HepG2 (cell line): ENCODE data around the gene GNG2. TPM values are rescaled to one million over a fixed set of nuclear protein-coding genes. Genes with fewer than 3 reads are reported as not detected.

ENCODE experiments used
- ATAC-seq: fragments of 200-7000 bp; cut with Tn5 transposase; 3 replicates; pipeline ENCODE4 v1.9.1; 2020; ENCODE audit warnings: mild to moderate bottlenecking, moderate library complexity
- Bru-seq: library from RNA; stranded (reverse); fragments of 400-500 nt; gene quantifications from one replicate; lab custom pipeline; 2021; lab: Mats Ljungman, UMichigan
- BruChase-seq, 2 experiments: library from RNA; stranded (reverse); fragments of 400-500 nt; gene quantifications; one replicate each; lab custom pipeline; 2021; lab: Mats Ljungman, UMichigan
- BruUV-seq: library from RNA; stranded (reverse); fragments of 400-500 nt; replicated peaks from 2 replicates; lab custom pipeline; 2021; lab: Mats Ljungman, UMichigan
- CTCF ChIA-PET: fragments of 300-600 bp; formaldehyde crosslinking; extraction: SDS; loops from one replicate; lab custom pipeline; 2021; ENCODE audit warnings: low total read pairs, inconsistent platforms, low intra/inter-chr PET ratio; lab: Yijun Ruan, JAX
- POLR2A ChIA-PET: fragments of 350-600 bp; sonication (Branson Sonifier 250); formaldehyde crosslinking; loops from one replicate; lab custom pipeline; 2020; ENCODE audit warnings: antibody characterized with exemption, inconsistent platforms; lab: Yijun Ruan, JAX
- DNase-seq: peaks from one replicate; pipeline ENCODE4 v3.0.0-alpha.2; 2015; ENCODE audit warnings: low spot score
- FAIRE-seq: peaks from 3 replicates; lab custom pipeline; 2011; peaks lifted over from hg19 to GRCh38; lab: Jason Lieb, UNC
- H2AFZ ChIP-seq: one replicate; pipeline ENCODE4 v1.6.1; 2011; ENCODE audit warnings: low read length, inconsistent platforms
- H3K27ac ChIP-seq: fragments of 300-600 bp; 3 replicates; pipeline ENCODE4 v1.8.0; 2011; ENCODE audit warnings: mixed run types, mild to moderate bottlenecking, mixed read lengths, low read length, inconsistent platforms; ENCODE audit not compliant: insufficient read depth; ENCODE audit errors: extremely low read length
- H3K27me3 ChIP-seq, 2 experiments: fragments of 200-600 bp in 1 of 2; 2 replicates in 1 of 2; 3 replicates in 1 of 2; pipeline versions ENCODE4 v1.6.0 to v1.8.0; 2011; ENCODE audit warnings: low read length in 2 of 2, mild to moderate bottlenecking in 2 of 2, moderate library complexity in 2 of 2, inconsistent platforms in 1 of 2; ENCODE audit not compliant: insufficient read depth in 2 of 2, control insufficient read depth in 1 of 2
- H3K36me3 ChIP-seq, 2 experiments: fragments of 200-600 bp in 1 of 2; replicated peaks in 1 of 2; 2 replicates in 1 of 2; 3 replicates in 1 of 2; pipeline versions ENCODE4 v1.5.1 to v1.8.0; 2011; ENCODE audit warnings: low read length in 2 of 2, inconsistent platforms in 1 of 2; ENCODE audit not compliant: insufficient read depth in 2 of 2, control insufficient read depth in 1 of 2
- H3K4me1 ChIP-seq: 2 replicates; pipeline ENCODE4 v1.5.1; 2012; ENCODE audit warnings: low read length, inconsistent platforms; ENCODE audit not compliant: insufficient read depth
- H3K4me2 ChIP-seq: 2 replicates; pipeline ENCODE4 v1.6.0; 2011; ENCODE audit warnings: low read depth, low read length, inconsistent platforms
- H3K4me3 ChIP-seq, 3 experiments: fragments of 200-600 bp in 1 of 3; sonication (generic), shearing (Covaris generic) in 1 of 3; replicated peaks in 1 of 3; 2 replicates each; pipeline ENCODE4 v1.5.1; 2011 to 2016; ENCODE audit warnings: low read length in 3 of 3, inconsistent platforms in 2 of 3, low read depth in 2 of 3, mild to moderate bottlenecking in 2 of 3, control low read depth in 1 of 3, mixed read lengths in 1 of 3; ENCODE audit not compliant: insufficient read depth in 1 of 3
- H3K79me2 ChIP-seq: one replicate; pipeline ENCODE4 v1.6.1; 2011; ENCODE audit warnings: low read length, inconsistent platforms; ENCODE audit not compliant: insufficient read depth
- H3K9ac ChIP-seq: 2 replicates; pipeline ENCODE4 v1.6.0; 2011; ENCODE audit warnings: mild to moderate bottlenecking, low read depth, low read length, inconsistent platforms; ENCODE audit not compliant: insufficient read depth
- H3K9me3 ChIP-seq: 2 replicates; pipeline ENCODE4 v1.5.1; 2012; ENCODE audit warnings: mild to moderate bottlenecking, low read length
- H4K20me1 ChIP-seq: 2 replicates; pipeline ENCODE4 v1.6.0; 2011; ENCODE audit warnings: inconsistent platforms, mild to moderate bottlenecking, low read length, moderate library complexity; ENCODE audit not compliant: insufficient read depth
- PRDM10 ChIP-seq: sonication (generic); formaldehyde crosslinking; IDR thresholded peaks from 2 replicates; pipeline ENCODE4 v1.4.0; 2020; ENCODE audit warnings: low read depth, missing genetic modification reagents
- ZNF609 ChIP-seq: sonication (generic); formaldehyde crosslinking; IDR thresholded peaks from 2 replicates; pipeline ENCODE4 v1.4.0; 2020; ENCODE audit warnings: mild to moderate bottlenecking, missing genetic modification reagents, borderline replicate concordance
- WGBS: methylation state at CpG from one replicate; pipeline ENCODE4 v1.1.6; 2017; ENCODE audit warnings: low lambda C conversion rate; 5-methylcytosine and 5-hydroxymethylcytosine counted together
- in situ Hi-C: cut with HindIII; loops from 2 replicates; pipeline ENCODE4 v1.10.0; 2017; ENCODE audit warnings: low pct_unique_long_range_greater_than_20kb; ENCODE audit not compliant: extremely low pct_ligation_motif_present
- intact Hi-C: fragments of 100-400 bp; cut with micrococcal nuclease; formaldehyde crosslinking; loops from one replicate; pipeline ENCODE4 v1.10.0; 2022; ENCODE audit not compliant: unreplicated experiment
- long read RNA-seq, 2 experiments: library from RNA in 1 of 2; library from polyadenylated mRNA in 1 of 2; stranded (forward) in 1 of 2; unstranded in 1 of 2; transcript quantifications; one replicate each; pipeline ENCODE4 v2.0.0, GENCODE V29; 2019 to 2022
- polyA minus RNA-seq, 3 experiments: library from RNA; depleted of rRNA, polyadenylated mRNA; stranded (reverse); fragments of >200 nt; gene quantifications; 2 replicates each; pipeline ENCODE4 v1.2.3, GENCODE V29; 2011; ENCODE audit warnings: low replicate concordance in 1 of 3
- polyA plus RNA-seq, 8 experiments: library from polyadenylated mRNA; depleted of rRNA in 3 of 8; stranded (reverse) in 7 of 8; unstranded in 1 of 8; fragments of >200 nt; fragmentation: Illumina TruSeq in 4 of 8; extraction: Trizol in 4 of 8; gene quantifications; 2 replicates each; pipeline versions ENCODE4 v1.2.1 to v1.2.3, GENCODE V29; 2011 to 2016; ENCODE audit warnings: low read depth in 4 of 8, missing spikeins in 1 of 8, mixed read lengths in 1 of 8; ENCODE audit not compliant: insufficient read depth in 1 of 8
- total RNA-seq, 5 experiments: library from RNA; depleted of rRNA; stranded (reverse); fragments of >200 nt; fragmentation: Illumina TruSeq; extraction: Trizol; gene quantifications; 2 replicates each; pipeline ENCODE4 v1.2.3, GENCODE V29; 2016; ENCODE audit warnings: low read depth in 1 of 5
- TF ChIP-seq, protein P1 (sequence below): IDR thresholded peaks from 2 replicates; pipeline ENCODE4 v1.6.1; 2016; ENCODE audit warnings: low read depth, missing genetic modification reagents, missing compliant biosample characterization

The GNG2 gene
- not detected in 2 replicates for total RNA-seq (2016; rRNA removed; fragmentation: Illumina TruSeq; extraction: Trizol)
- total RNA-seq (2016; cell fraction: cytosol; rRNA removed; fragmentation: Illumina TruSeq; extraction: Trizol; ENCODE audit: low read depth) = not detected in 2 replicates
- not detected in 2 replicates for total RNA-seq (2016; cell fraction: insoluble cytoplasmic fraction; rRNA removed; fragmentation: Illumina TruSeq; extraction: Trizol)
- not detected in 2 replicates for total RNA-seq (2016; cell fraction: membrane; rRNA removed; fragmentation: Illumina TruSeq; extraction: Trizol)
- not detected in 2 replicates for total RNA-seq (2016; cell fraction: nucleus; rRNA removed; fragmentation: Illumina TruSeq; extraction: Trizol)
- polyA plus RNA-seq (2011; rRNA removed) = not detected in 2 replicates
- polyA plus RNA-seq (2011; cell fraction: cytosol; rRNA removed) = not detected in 2 replicates
- not detected in 2 replicates for polyA plus RNA-seq (2011; cell fraction: nucleus; rRNA removed)
- not detected in 2 replicates for polyA plus RNA-seq (2012)
- polyA plus RNA-seq (2016; cell fraction: cytosol; fragmentation: Illumina TruSeq; extraction: Trizol; ENCODE audit: low read depth) = not detected in 2 replicates
- not detected in 2 replicates for polyA plus RNA-seq (2016; cell fraction: insoluble cytoplasmic fraction; fragmentation: Illumina TruSeq; extraction: Trizol; ENCODE audit: low read depth)
- not detected in 2 replicates for polyA plus RNA-seq (2016; cell fraction: membrane; fragmentation: Illumina TruSeq; extraction: Trizol; ENCODE audit: low read depth)
- not detected in 2 replicates for polyA plus RNA-seq (2016; cell fraction: nucleus; fragmentation: Illumina TruSeq; extraction: Trizol; ENCODE audit: insufficient read depth, low read depth)
- polyA minus RNA-seq (2011; rRNA and poly(A)+ RNA removed; ENCODE audit: low replicate concordance) = 0.42 TPM in 1 of 2 replicates, not detected in the other
- polyA minus RNA-seq (2011; cell fraction: cytosol; rRNA and poly(A)+ RNA removed) = not detected in 2 replicates
- not detected in 2 replicates for polyA minus RNA-seq (2011; cell fraction: nucleus; rRNA and poly(A)+ RNA removed)
- percentile 8 among the genes with signal in this experiment for Bru-seq, nascent RNA
- percentile 4 among the genes with signal in this experiment for BruChase-seq, experiment 1, labeled RNA remaining after a 6-hour chase
- BruChase-seq, experiment 2, labeled RNA remaining after a 2-hour chase = percentile 11 among the genes with signal in this experiment
- long read RNA-seq, experiment 1 = 0 reads
- long read RNA-seq, experiment 2 = 0 reads

DNA sequence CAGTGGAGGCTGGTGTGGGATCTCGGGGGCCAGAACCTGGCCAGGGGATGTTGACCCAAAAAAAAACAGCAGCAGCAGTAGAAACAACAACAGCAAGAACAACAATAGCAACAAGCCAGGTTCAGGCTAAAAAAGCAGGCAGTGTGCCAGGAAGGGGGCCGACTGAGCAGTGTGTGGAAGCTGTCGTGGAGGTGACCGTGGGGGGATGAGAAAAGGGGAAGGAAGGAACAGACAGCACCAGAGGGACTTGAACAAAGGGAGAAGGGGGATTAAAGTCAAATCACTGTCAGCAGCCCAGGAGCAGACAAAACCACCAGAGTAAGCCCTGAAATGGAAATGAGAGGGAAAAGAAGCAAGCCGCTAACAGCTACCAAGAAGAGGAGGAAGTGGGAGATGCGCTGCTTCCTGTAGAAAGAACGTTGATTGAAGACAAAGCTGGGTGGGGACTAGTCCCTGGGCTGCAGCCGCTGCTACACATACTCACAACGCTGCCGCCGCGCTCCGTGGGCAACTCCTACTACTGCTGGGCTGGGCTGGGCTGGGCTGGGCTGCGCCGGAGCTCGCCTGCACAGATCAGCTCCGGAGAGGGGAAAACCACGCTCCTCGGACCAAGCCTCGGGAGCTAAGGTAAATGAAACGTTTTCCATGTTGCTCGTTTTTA, at the start of gene GNG2:
Gene GNG2, plus strand, starts transcription at position 449 of the 661 bp plus-strand sequence. CDS start 90,067 bp downstream, outside the sequence.
- no peak within 1 kb of the TSS for H2AFZ ChIP-seq
- no peak for DNase-seq
- BruUV-seq = no TSS peak
- TF ChIP-seq, protein P1, sequence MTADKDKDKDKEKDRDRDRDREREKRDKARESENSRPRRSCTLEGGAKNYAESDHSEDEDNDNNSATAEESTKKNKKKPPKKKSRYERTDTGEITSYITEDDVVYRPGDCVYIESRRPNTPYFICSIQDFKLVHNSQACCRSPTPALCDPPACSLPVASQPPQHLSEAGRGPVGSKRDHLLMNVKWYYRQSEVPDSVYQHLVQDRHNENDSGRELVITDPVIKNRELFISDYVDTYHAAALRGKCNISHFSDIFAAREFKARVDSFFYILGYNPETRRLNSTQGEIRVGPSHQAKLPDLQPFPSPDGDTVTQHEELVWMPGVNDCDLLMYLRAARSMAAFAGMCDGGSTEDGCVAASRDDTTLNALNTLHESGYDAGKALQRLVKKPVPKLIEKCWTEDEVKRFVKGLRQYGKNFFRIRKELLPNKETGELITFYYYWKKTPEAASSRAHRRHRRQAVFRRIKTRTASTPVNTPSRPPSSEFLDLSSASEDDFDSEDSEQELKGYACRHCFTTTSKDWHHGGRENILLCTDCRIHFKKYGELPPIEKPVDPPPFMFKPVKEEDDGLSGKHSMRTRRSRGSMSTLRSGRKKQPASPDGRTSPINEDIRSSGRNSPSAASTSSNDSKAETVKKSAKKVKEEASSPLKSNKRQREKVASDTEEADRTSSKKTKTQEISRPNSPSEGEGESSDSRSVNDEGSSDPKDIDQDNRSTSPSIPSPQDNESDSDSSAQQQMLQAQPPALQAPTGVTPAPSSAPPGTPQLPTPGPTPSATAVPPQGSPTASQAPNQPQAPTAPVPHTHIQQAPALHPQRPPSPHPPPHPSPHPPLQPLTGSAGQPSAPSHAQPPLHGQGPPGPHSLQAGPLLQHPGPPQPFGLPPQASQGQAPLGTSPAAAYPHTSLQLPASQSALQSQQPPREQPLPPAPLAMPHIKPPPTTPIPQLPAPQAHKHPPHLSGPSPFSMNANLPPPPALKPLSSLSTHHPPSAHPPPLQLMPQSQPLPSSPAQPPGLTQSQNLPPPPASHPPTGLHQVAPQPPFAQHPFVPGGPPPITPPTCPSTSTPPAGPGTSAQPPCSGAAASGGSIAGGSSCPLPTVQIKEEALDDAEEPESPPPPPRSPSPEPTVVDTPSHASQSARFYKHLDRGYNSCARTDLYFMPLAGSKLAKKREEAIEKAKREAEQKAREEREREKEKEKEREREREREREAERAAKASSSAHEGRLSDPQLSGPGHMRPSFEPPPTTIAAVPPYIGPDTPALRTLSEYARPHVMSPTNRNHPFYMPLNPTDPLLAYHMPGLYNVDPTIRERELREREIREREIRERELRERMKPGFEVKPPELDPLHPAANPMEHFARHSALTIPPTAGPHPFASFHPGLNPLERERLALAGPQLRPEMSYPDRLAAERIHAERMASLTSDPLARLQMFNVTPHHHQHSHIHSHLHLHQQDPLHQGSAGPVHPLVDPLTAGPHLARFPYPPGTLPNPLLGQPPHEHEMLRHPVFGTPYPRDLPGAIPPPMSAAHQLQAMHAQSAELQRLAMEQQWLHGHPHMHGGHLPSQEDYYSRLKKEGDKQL (CRISPR knock-in tag) = no peak
- TF ChIP-seq ZNF609 (CRISPR knock-in tag) (no peak), PRDM10 (no peak)

More for the DNA sequence above, at the start of gene GNG2:
- ATAC-seq (peak; percentile 79), FAIRE-seq (no peak)
- Histone ChIP-seq H3K27me3 (peaks cover 0 to 23% of the 10 kb centered on the region in 2 experiments; a peak in 2 of 5 replicates), H4K20me1 (no peaks in the 10 kb centered on the region), H3K27ac (no peak within 1 kb of the TSS), H3K9ac (no peak within 1 kb of the TSS), H3K9me3 (no peaks in the 10 kb centered on the region), H3K4me1 (no peaks in the 10 kb centered on the region), H3K79me2 (no peaks in the 10 kb centered on the region), H3K4me2 (no peak within 1 kb of the TSS), H3K4me3 (no peak within 1 kb of the TSS), H3K36me3 (no peaks in the 10 kb centered on the region)
- in situ Hi-C loops = no loop called here
- intact Hi-C loops = no loop called here
- CTCF ChIA-PET = no interaction called here
- POLR2A ChIA-PET = no interaction called here
- 2% methylated on average over 13 of the region's 22 CpGs for WGBS
